HG02588 (cell line): ENCODE data around the gene SYNE1.
"Not testable (repeated sequence)": the region's sequence is repeated elsewhere in the genome, so short reads cannot be mapped to it uniquely, and the experiment has no call there.

ENCODE experiments used
- ATAC-seq: cut with Tn5 transposase; IDR thresholded peaks from one replicate; pipeline ENCODE4 v1.9.1; 2021; ENCODE audit warnings: mild to moderate bottlenecking, moderate library complexity; ENCODE audit not compliant: unreplicated experiment

Gene SYNE1

GRCh38 chr6:152428126-152428525 is 209.0 kb downstream of the SYNE1 start:
- no peak for ATAC-seq

GRCh38 chr6:152426276-152426675 is 210.9 kb downstream of the SYNE1 start:
- no peak for ATAC-seq

- peak; percentile 84 for ATAC-seq
These were observed 213.7 kb downstream of the SYNE1 start for GRCh38 chr6:152423216-152424103.

- not testable (repeated sequence) for ATAC-seq
These were observed 215.7 kb downstream of the SYNE1 start for GRCh38 chr6:152421496-152421895.

- ATAC-seq = no peak
These were observed 216.5 kb downstream of the SYNE1 start for GRCh38 chr6:152420696-152421095.

GRCh38 chr6:152418551-152418950 is 218.6 kb downstream of the SYNE1 start:
- no peak for ATAC-seq

- ATAC-seq = no peak
These were observed 220.5 kb downstream of the SYNE1 start for GRCh38 chr6:152416652-152417051.

GRCh38 chr6:152404936-152405595 is 232.1 kb downstream of the SYNE1 start:
- ATAC-seq = no peak

- ATAC-seq = no peak
These were observed 232.9 kb downstream of the SYNE1 start for GRCh38 chr6:152404086-152404857.

GRCh38 chr6:152402791-152403190 is 234.4 kb downstream of the SYNE1 start:
- no peak for ATAC-seq

GRCh38 chr6:152401978-152402377 is 235.2 kb downstream of the SYNE1 start:
- ATAC-seq = no peak

GRCh38 chr6:152399399-152399798 is 237.8 kb downstream of the SYNE1 start:
- no peak for ATAC-seq

- ATAC-seq = no peak
These were observed 238.2 kb downstream of the SYNE1 start for GRCh38 chr6:152398993-152399392.

GRCh38 chr6:152398316-152398715 is 238.8 kb downstream of the SYNE1 start:
- ATAC-seq = no peak

GRCh38 chr6:152394303-152394702 is 242.9 kb downstream of the SYNE1 start:
- ATAC-seq = no peak

- ATAC-seq = no peak
These were observed 245.8 kb downstream of the SYNE1 start for GRCh38 chr6:152391179-152391880.

- ATAC-seq = no peak
These were observed 250.1 kb downstream of the SYNE1 start for GRCh38 chr6:152387091-152387490.

GRCh38 chr6:152386131-152386530 is 251.0 kb downstream of the SYNE1 start:
- no peak for ATAC-seq

GRCh38 chr6:152380993-152381898 is 255.9 kb downstream of the SYNE1 start:
- ATAC-seq = no peak

- no peak for ATAC-seq
These were observed 256.8 kb downstream of the SYNE1 start for GRCh38 chr6:152380351-152380767.
